ENCODE results near the gene ISCA2.

- TF ChIP-seq CTCF (IDR thresholded peaks at IDR 0.05; ENCODE audit: low read depth, low read length) (no peak), EZH2phosphoT487 (IDR thresholded peaks at IDR 0.05; ENCODE audit: low read depth) (no peak)
These were observed 19.2 kb upstream of the ISCA2 start for GRCh38 chr14:74474376-74474775.

All from OCI-LY3 (cell line).